K562 (cell line): Measurements from ENCODE around the gene UBA52. TPM values are rescaled to one million over a fixed set of nuclear protein-coding genes. Genes with fewer than 3 reads are reported as not detected.

ENCODE experiments used
- KDM5B ChIP-seq: fragments of 200-600 bp; sonication (generic); IDR thresholded peaks from 2 replicates; pipeline ENCODE4 v1.6.1; 2012; ENCODE audit warnings: low read depth, mild to moderate bottlenecking, moderate library complexity, low read length, control low read depth, inconsistent platforms; ENCODE audit not compliant: insufficient replicate concordance
- MYNN ChIP-seq, 2 experiments: sonication (generic); formaldehyde crosslinking in 1 of 2; IDR thresholded peaks; 2 replicates each; pipeline versions ENCODE4 v1.5.0 to v1.6.1; 2016 to 2020; ENCODE audit warnings: antibody characterized with exemption in 1 of 2, missing genetic modification reagents in 1 of 2
- PHTF2 ChIP-seq: fragments of 250-450 bp; sonication (Bioruptor Pico); IDR thresholded peaks from 2 replicates; pipeline ENCODE4 v1.5.0; 2021; ENCODE audit warnings: mild to moderate bottlenecking
- TBP ChIP-seq: optimal IDR thresholded peaks from 2 replicates; pipeline ENCODE3; 2011; ENCODE audit warnings: low read depth, low read length, improper control_type of control experiment
- TOE1 ChIP-seq, 2 experiments: fragments of 450-650 bp in 1 of 2; sonication (generic) in 1 of 2; formaldehyde crosslinking in 1 of 2; IDR thresholded peaks; 2 replicates each; pipeline versions ENCODE4 v1.7.1 to v1.8.0; 2016 to 2022; ENCODE audit warnings: borderline replicate concordance in 2 of 2, mild to moderate bottlenecking in 2 of 2, antibody characterized with exemption in 1 of 2, inconsistent platforms in 1 of 2, low read depth in 1 of 2, missing genetic modification reagents in 1 of 2, moderate library complexity in 1 of 2
- ZBTB40 ChIP-seq, 2 experiments: fragments of 450-650 bp in 1 of 2; sonication (generic) in 1 of 2; formaldehyde crosslinking in 1 of 2; IDR thresholded peaks; 2 replicates each; pipeline versions ENCODE4 v1.7.1 to v1.9.0; 2016 to 2022; ENCODE audit warnings: inconsistent platforms in 1 of 2, mild to moderate bottlenecking in 1 of 2, missing genetic modification reagents in 1 of 2
- polyA plus RNA-seq, 8 experiments: library from polyadenylated mRNA; depleted of rRNA in 4 of 8; stranded (reverse) in 5 of 8; unstranded in 3 of 8; fragments of >200 nt; fragmentation: Nextera tagmentation in 2 of 8; fragmentation: Illumina TruSeq in 1 of 8; extraction: Ambion mirVana in 2 of 8; extraction: Trizol in 1 of 8; gene quantifications; 2 replicates each; pipeline versions ENCODE4 v1.2.1 to v1.2.3, GENCODE V29; 2011 to 2014; ENCODE audit warnings: inconsistent platforms in 1 of 8, missing spikeins in 1 of 8
- total RNA-seq, 7 experiments: library from RNA; depleted of rRNA in 6 of 7; stranded (reverse); fragments of >200 nt in 6 of 7; fragmentation: Illumina TruSeq in 2 of 7; extraction: Trizol in 2 of 7; gene quantifications; 2 replicates each; pipeline versions ENCODE4 v1.2.1 to v1.2.3, GENCODE V29; 2011 to 2021; ENCODE audit warnings: low replicate concordance in 1 of 7
- TF ChIP-seq, protein P1 (sequence below): sonication (generic); formaldehyde crosslinking; IDR thresholded peaks from 2 replicates; pipeline ENCODE4 v1.8.1; 2023; ENCODE audit warnings: mild to moderate bottlenecking, missing genetic modification reagents

The UBA52 gene
- total and polyA plus RNA-seq, 9 of the 15 experiments (the other 6 are each of a cell fraction or from before 2014, with no cell fraction given) = 1,110 to 2,751 (median 1,733) TPM

- 0 out of 2 replicates have a peak, but pooled peaks have one; percentile 20 for TF ChIP-seq ZBTB40 (IDR thresholded peaks at IDR 0.05)
- TF ChIP-seq ZBTB40 (CRISPR knock-in tag; IDR thresholded peaks at IDR 0.05) = no peak
- no peak for TF ChIP-seq KDM5B
- TF ChIP-seq, protein P1, sequence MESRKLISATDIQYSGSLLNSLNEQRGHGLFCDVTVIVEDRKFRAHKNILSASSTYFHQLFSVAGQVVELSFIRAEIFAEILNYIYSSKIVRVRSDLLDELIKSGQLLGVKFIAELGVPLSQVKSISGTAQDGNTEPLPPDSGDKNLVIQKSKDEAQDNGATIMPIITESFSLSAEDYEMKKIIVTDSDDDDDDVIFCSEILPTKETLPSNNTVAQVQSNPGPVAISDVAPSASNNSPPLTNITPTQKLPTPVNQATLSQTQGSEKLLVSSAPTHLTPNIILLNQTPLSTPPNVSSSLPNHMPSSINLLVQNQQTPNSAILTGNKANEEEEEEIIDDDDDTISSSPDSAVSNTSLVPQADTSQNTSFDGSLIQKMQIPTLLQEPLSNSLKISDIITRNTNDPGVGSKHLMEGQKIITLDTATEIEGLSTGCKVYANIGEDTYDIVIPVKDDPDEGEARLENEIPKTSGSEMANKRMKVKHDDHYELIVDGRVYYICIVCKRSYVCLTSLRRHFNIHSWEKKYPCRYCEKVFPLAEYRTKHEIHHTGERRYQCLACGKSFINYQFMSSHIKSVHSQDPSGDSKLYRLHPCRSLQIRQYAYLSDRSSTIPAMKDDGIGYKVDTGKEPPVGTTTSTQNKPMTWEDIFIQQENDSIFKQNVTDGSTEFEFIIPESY (CRISPR knock-in tag) = peak; percentile 89
- no peak for TF ChIP-seq TOE1 (IDR thresholded peaks at IDR 0.05; ENCODE audit: borderline replicate concordance)
- no peak for TF ChIP-seq TOE1 (CRISPR knock-in tag; IDR thresholded peaks at IDR 0.05; ENCODE audit: borderline replicate concordance, low read depth)
- 0 out of 2 replicates have a peak, but pooled peaks have one; percentile 21 for TF ChIP-seq MYNN (IDR thresholded peaks at IDR 0.05)
- no peak for TF ChIP-seq MYNN (CRISPR knock-in tag; IDR thresholded peaks at IDR 0.05)
- TF ChIP-seq PHTF2 (CRISPR knock-in tag) = no peak
- TF ChIP-seq TBP = peak; percentile 61
Measured at GRCh38 chr19:18590273-18591272, 18.9 kb downstream of the UBA52 start (continued).
